HepG2 (cell line): Measurements from ENCODE around the gene PDZK1. TPM values are rescaled to one million over a fixed set of nuclear protein-coding genes. Genes with fewer than 3 reads are reported as not detected.

Experiments used
- CCDC6 ChIP-seq: sonication (generic); formaldehyde crosslinking; IDR thresholded peaks from 2 replicates; pipeline ENCODE4 v1.8.1; 2022; ENCODE audit warnings: mild to moderate bottlenecking, missing genetic modification reagents, moderate library complexity
- CHD2 ChIP-seq: IDR thresholded peaks from 2 replicates; pipeline ENCODE4 v1.6.1; 2011; ENCODE audit warnings: low read depth, low read length, improper control_type of control experiment
- EHMT2 ChIP-seq: fragments of 200-600 bp; sonication (generic); IDR thresholded peaks from 2 replicates; pipeline ENCODE4 v1.7.0; 2017; ENCODE audit warnings: antibody characterized with exemption, low read depth, low read length, borderline replicate concordance
- ELF4 ChIP-seq: sonication (generic); formaldehyde crosslinking; IDR thresholded peaks from 2 replicates; pipeline ENCODE4 v1.5.0; 2020; ENCODE audit warnings: missing genetic modification reagents, mild to moderate bottlenecking, moderate library complexity, borderline replicate concordance
- GABPB1 ChIP-seq: IDR thresholded peaks from 2 replicates; pipeline ENCODE4 v1.6.1; 2016; ENCODE audit warnings: mild to moderate bottlenecking, missing genetic modification reagents, moderate library complexity, missing compliant biosample characterization
- HIVEP1 ChIP-seq: sonication (generic); formaldehyde crosslinking; IDR thresholded peaks from 2 replicates; pipeline ENCODE4 v1.4.0; 2020; ENCODE audit warnings: mild to moderate bottlenecking, missing genetic modification reagents
- KLF11 ChIP-seq: IDR thresholded peaks from 2 replicates; pipeline ENCODE4 v1.6.1; 2016; ENCODE audit warnings: missing compliant biosample characterization
- MAFF ChIP-seq: IDR thresholded peaks from 2 replicates; pipeline ENCODE4 v1.6.1; 2011; ENCODE audit warnings: low read depth, low read length, improper control_type of control experiment
- PHF21A ChIP-seq: sonication (generic); formaldehyde crosslinking; IDR thresholded peaks from 2 replicates; pipeline ENCODE4 v1.5.0; 2020; ENCODE audit warnings: mild to moderate bottlenecking, missing genetic modification reagents
- POGZ ChIP-seq: sonication (generic); formaldehyde crosslinking; IDR thresholded peaks from 2 replicates; pipeline ENCODE4 v1.4.0; 2020; ENCODE audit warnings: mild to moderate bottlenecking, missing genetic modification reagents
- POLR2A ChIP-seq, 2 experiments: IDR thresholded peaks; 2 replicates each; pipeline ENCODE4 v1.6.1; 2011; ENCODE audit warnings: low read depth in 2 of 2, low read length in 2 of 2, mild to moderate bottlenecking in 1 of 2, moderate library complexity in 1 of 2; ENCODE audit not compliant: insufficient read depth in 1 of 2
- PTBP1 ChIP-seq: fragments of 200-400 bp; formaldehyde crosslinking; IDR thresholded peaks from 2 replicates; pipeline ENCODE4 v1.6.1; 2018; ENCODE audit warnings: low read length, low read depth; ENCODE audit not compliant: poor library complexity, severe bottlenecking
- RBAK ChIP-seq: sonication (generic); formaldehyde crosslinking; IDR thresholded peaks from 2 replicates; pipeline ENCODE4 v1.5.1; 2020; ENCODE audit warnings: mild to moderate bottlenecking, missing genetic modification reagents
- SP140L ChIP-seq: sonication (generic); formaldehyde crosslinking; IDR thresholded peaks from 2 replicates; pipeline ENCODE4 v1.4.0; 2020; ENCODE audit warnings: missing genetic modification reagents, borderline replicate concordance
- SPEN ChIP-seq: sonication (generic); formaldehyde crosslinking; IDR thresholded peaks from 2 replicates; pipeline ENCODE4 v1.5.1; 2020; ENCODE audit warnings: low read depth, mild to moderate bottlenecking, missing genetic modification reagents
- TOPORS ChIP-seq: sonication (generic); formaldehyde crosslinking; IDR thresholded peaks from 2 replicates; pipeline ENCODE4 v1.8.0; 2023; ENCODE audit warnings: mild to moderate bottlenecking, missing genetic modification reagents
- XBP1 ChIP-seq: sonication (generic); formaldehyde crosslinking; IDR thresholded peaks from 2 replicates; pipeline ENCODE4 v1.5.0; 2020; ENCODE audit warnings: missing genetic modification reagents
- YEATS4 ChIP-seq: sonication (generic); formaldehyde crosslinking; IDR thresholded peaks from 2 replicates; pipeline ENCODE4 v1.4.0; 2020; ENCODE audit warnings: missing genetic modification reagents, borderline replicate concordance
- ZBTB43 ChIP-seq: sonication (generic); formaldehyde crosslinking; conservative IDR thresholded peaks from 2 replicates; pipeline ENCODE4 v1.4.0; 2020; ENCODE audit warnings: missing genetic modification reagents
- ZNF44 ChIP-seq: sonication (generic); formaldehyde crosslinking; IDR thresholded peaks from 2 replicates; pipeline ENCODE4 v1.5.1; 2020; ENCODE audit warnings: mild to moderate bottlenecking, missing genetic modification reagents
- ZNF619 ChIP-seq: sonication (generic); formaldehyde crosslinking; IDR thresholded peaks from 2 replicates; pipeline ENCODE4 v1.4.0; 2020; ENCODE audit warnings: mild to moderate bottlenecking, missing genetic modification reagents
- ZNF660 ChIP-seq: sonication (generic); formaldehyde crosslinking; IDR thresholded peaks from 2 replicates; pipeline ENCODE4 v1.5.1; 2020; ENCODE audit warnings: mild to moderate bottlenecking, low read depth, missing genetic modification reagents, borderline replicate concordance
- ZNF703 ChIP-seq: sonication (generic); formaldehyde crosslinking; IDR thresholded peaks from 2 replicates; pipeline ENCODE4 v1.5.1; 2020; ENCODE audit warnings: missing genetic modification reagents, mild to moderate bottlenecking, moderate library complexity, borderline replicate concordance
- ZNF768 ChIP-seq: sonication (generic); formaldehyde crosslinking; IDR thresholded peaks from 2 replicates; pipeline ENCODE4 v1.4.0; 2020; ENCODE audit warnings: missing genetic modification reagents
- polyA plus RNA-seq, 8 experiments: library from polyadenylated mRNA; depleted of rRNA in 3 of 8; stranded (reverse) in 7 of 8; unstranded in 1 of 8; fragments of >200 nt; fragmentation: Illumina TruSeq in 4 of 8; extraction: Trizol in 4 of 8; gene quantifications; 2 replicates each; pipeline versions ENCODE4 v1.2.1 to v1.2.3, GENCODE V29; 2011 to 2016; ENCODE audit warnings: low read depth in 4 of 8, missing spikeins in 1 of 8, mixed read lengths in 1 of 8; ENCODE audit not compliant: insufficient read depth in 1 of 8
- total RNA-seq, 5 experiments: library from RNA; depleted of rRNA; stranded (reverse); fragments of >200 nt; fragmentation: Illumina TruSeq; extraction: Trizol; gene quantifications; 2 replicates each; pipeline ENCODE4 v1.2.3, GENCODE V29; 2016; ENCODE audit warnings: low read depth in 1 of 5
- TF ChIP-seq, protein P1 (sequence below): fragments of 450-650 bp; IDR thresholded peaks from 2 replicates; pipeline ENCODE4 v1.6.1; 2016
- TF ChIP-seq, protein P2 (sequence below): sonication (generic); formaldehyde crosslinking; conservative IDR thresholded peaks from 2 replicates; pipeline ENCODE4 v1.4.0; 2020; ENCODE audit warnings: mild to moderate bottlenecking, missing genetic modification reagents, moderate library complexity

The PDZK1 gene
- total and polyA plus RNA-seq, 2 of the 13 experiments (the other 11 are each of a cell fraction or from before 2014, with no cell fraction given), result 16.2 to 46.4 TPM

DNA sequence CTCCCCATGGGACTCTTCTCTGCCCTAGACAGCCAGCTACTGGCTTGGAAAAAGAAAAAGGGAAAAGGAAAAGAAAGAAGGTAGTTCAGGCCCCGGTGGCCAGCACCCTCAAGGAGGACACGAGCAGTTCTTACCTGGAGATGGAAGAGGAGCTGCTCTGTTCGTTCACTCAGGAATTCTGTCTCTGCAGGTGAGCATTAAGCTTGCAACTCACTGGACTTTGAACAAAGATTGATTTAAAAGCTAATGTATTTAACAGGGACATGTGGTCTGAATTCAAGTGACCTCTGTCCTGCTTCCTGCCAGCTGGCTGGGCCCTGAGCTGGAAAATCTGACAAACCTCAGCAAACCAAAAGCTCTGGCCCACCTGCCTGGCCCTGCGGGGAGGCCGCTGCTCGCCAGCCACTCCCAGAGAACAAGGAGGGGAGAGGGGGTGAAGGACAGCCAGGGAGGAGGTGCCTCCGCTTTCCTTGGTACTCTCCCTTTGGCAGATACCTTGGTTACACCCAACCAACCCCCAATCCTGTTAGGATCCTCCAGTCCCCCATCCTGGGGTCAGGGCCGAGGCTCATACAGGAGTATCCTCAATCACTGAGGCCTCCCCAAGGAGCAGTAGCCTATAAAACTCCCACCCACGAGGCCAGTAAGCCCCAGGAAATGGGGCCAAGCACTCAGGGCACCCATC lies at the start of gene PDZK1 (continued):
- TF ChIP-seq CHD2 (no peak), ZNF619 (CRISPR knock-in tag) (no peak), KLF11 (CRISPR knock-in tag) (no peak), PTBP1 (no peak), MAFF (no peak), ZBTB43 (CRISPR knock-in tag) (peak; percentile 57), PHF21A (CRISPR knock-in tag) (peak; percentile 81), TOPORS (no peak), XBP1 (CRISPR knock-in tag) (no peak), SPEN (CRISPR knock-in tag) (peak; percentile 52), RBAK (no peak), POLR2A (IDR thresholded peaks at IDR 0.05; ENCODE audit: insufficient read depth in 1 of 2, low read depth in 2 of 2, low read length in 2 of 2) (peak; percentile 14 to 55; a peak in 2 of 4 replicates), ZNF703 (CRISPR knock-in tag) (no peak; the same call in 1 of the 2 replicates), ZNF768 (CRISPR knock-in tag) (no peak), HIVEP1 (CRISPR knock-in tag) (peak; percentile 49), SP140L (CRISPR knock-in tag) (0 out of 2 replicates have a peak, but pooled peaks have one; percentile 57), CCDC6 (no peak), GABPB1 (CRISPR knock-in tag) (peak; percentile 47; the same call in 1 of the 2 replicates), EHMT2 (no peak), POGZ (peak; percentile 62; the same call in 1 of the 2 replicates), ZNF660 (CRISPR knock-in tag) (no peak), ZNF44 (CRISPR knock-in tag) (no peak), ELF4 (CRISPR knock-in tag) (no peak), YEATS4 (peak; percentile 67)
- TF ChIP-seq, protein P1, sequence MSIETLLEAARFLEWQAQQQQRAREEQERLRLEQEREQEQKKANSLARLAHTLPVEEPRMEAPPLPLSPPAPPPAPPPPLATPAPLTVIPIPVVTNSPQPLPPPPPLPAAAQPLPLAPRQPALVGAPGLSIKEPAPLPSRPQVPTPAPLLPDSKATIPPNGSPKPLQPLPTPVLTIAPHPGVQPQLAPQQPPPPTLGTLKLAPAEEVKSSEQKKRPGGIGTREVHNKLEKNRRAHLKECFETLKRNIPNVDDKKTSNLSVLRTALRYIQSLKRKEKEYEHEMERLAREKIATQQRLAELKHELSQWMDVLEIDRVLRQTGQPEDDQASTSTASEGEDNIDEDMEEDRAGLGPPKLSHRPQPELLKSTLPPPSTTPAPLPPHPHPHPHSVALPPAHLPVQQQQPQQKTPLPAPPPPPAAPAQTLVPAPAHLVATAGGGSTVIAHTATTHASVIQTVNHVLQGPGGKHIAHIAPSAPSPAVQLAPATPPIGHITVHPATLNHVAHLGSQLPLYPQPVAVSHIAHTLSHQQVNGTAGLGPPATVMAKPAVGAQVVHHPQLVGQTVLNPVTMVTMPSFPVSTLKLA, result no peak
- TF ChIP-seq, protein P2, sequence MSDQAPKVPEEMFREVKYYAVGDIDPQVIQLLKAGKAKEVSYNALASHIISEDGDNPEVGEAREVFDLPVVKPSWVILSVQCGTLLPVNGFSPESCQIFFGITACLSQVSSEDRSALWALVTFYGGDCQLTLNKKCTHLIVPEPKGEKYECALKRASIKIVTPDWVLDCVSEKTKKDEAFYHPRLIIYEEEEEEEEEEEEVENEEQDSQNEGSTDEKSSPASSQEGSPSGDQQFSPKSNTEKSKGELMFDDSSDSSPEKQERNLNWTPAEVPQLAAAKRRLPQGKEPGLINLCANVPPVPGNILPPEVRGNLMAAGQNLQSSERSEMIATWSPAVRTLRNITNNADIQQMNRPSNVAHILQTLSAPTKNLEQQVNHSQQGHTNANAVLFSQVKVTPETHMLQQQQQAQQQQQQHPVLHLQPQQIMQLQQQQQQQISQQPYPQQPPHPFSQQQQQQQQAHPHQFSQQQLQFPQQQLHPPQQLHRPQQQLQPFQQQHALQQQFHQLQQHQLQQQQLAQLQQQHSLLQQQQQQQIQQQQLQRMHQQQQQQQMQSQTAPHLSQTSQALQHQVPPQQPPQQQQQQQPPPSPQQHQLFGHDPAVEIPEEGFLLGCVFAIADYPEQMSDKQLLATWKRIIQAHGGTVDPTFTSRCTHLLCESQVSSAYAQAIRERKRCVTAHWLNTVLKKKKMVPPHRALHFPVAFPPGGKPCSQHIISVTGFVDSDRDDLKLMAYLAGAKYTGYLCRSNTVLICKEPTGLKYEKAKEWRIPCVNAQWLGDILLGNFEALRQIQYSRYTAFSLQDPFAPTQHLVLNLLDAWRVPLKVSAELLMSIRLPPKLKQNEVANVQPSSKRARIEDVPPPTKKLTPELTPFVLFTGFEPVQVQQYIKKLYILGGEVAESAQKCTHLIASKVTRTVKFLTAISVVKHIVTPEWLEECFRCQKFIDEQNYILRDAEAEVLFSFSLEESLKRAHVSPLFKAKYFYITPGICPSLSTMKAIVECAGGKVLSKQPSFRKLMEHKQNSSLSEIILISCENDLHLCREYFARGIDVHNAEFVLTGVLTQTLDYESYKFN (CRISPR knock-in tag), result peak; percentile 93
